Measurements from ENCODE around the gene CNOT8. TPM values are rescaled to one million over a fixed set of nuclear protein-coding genes. Genes with fewer than 3 reads are reported as not detected.
"Not testable (repeated sequence)": the region's sequence is repeated elsewhere in the genome, so short reads cannot be mapped to it uniquely, and the experiment has no call there.

Gene CNOT8
- total and polyA plus RNA-seq, 2 experiments from 2014 or later, result 69.2 to 73.6 TPM

DNA sequence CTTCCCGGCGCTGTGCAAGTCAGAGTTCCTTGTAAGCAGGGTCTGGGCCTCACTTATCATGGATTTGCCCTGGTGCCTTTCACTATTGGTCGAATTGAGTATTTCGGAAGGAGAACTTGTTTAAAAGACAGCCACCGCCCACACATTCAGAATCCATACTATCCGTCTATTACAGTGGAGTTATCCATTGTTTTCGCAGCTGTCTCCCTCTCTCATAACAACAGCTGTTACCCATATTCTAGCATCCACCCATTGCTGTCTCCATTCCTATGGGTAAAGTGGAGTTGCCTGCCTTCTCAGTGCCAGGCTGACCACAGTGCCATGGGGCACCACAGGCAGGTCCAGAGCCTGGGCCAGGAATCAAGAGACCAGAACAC lies 28.2 kb upstream of the CNOT8 start:
- Histone ChIP-seq H3K79me2 (ENCODE audit: insufficient read depth) (no peaks in the 10 kb centered on the region), H3F3A (ENCODE audit: insufficient read depth) (no peaks in the 10 kb centered on the region), H3K9me3 (ENCODE audit: low read depth) (no peaks in the 10 kb centered on the region), H3K27ac (no peak overlapping the region), H3K27me3 (replicated peaks; ENCODE audit: insufficient read depth) (no peaks in the 10 kb centered on the region), H3K4me2 (ENCODE audit: unreplicated experiment) (no peak overlapping the region), H3K4me3 (no peak overlapping the region), H4K20me1 (ENCODE audit: insufficient read depth) (no peaks in the 10 kb centered on the region), H2AFZ (no peak overlapping the region), H3K36me3 (ENCODE audit: low read depth) (peaks cover 9% of the 10 kb centered on the region; the same call in 1 of the 2 replicates), H3K4me1 (ENCODE audit: insufficient read depth) (peaks cover 12% of the 10 kb centered on the region), H3K9me2 (ENCODE audit: insufficient read depth) (no peaks in the 10 kb centered on the region), H3K9ac (no peak overlapping the region)
- no peak for DNase-seq
- in situ Hi-C loops (cut with MboI), result no loop called here
- TF ChIP-seq EZH2 (IDR thresholded peaks at IDR 0.05; ENCODE audit: insufficient read depth, poor library complexity, severe bottlenecking) (no peak), EZH2phosphoT487 (IDR thresholded peaks at IDR 0.05; ENCODE audit: insufficient read depth, low read depth) (no peak)
- WGBS, 2 experiments (ENCODE audit: low coverage in 1 of 2, low lambda C conversion rate in 2 of 2, missing lambda C conversion rate in 2 of 2), result 94 to 95% methylated on average over 7 of the region's 7 CpGs

DNA sequence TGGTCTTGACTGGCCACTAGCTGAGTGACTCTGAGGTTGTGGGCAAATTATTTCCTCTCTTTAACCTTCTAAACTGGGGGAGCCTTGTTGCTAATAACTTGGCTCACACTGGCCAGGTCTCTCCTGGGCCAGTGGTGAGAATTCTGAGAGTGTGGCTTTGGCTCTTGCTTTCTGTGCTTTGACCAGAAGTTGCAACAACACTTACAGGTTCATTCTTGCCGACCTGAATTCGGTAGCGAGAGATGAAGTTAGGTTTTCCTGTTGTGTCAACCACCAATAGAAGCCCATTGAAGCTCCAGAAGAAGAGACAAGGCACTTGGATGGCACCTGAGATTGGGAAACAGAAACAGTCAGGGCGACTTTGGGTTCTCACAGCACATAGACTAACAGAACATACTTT lies 27.8 kb upstream of the CNOT8 start:
- Histone ChIP-seq H2AFZ (no peak overlapping the region), H3K9me3 (ENCODE audit: low read depth) (no peaks in the 10 kb centered on the region), H4K20me1 (ENCODE audit: insufficient read depth) (no peaks in the 10 kb centered on the region), H3K9ac (no peak overlapping the region), H3K4me3 (no peak overlapping the region), H3F3A (ENCODE audit: insufficient read depth) (no peaks in the 10 kb centered on the region), H3K79me2 (ENCODE audit: insufficient read depth) (no peaks in the 10 kb centered on the region), H3K9me2 (ENCODE audit: insufficient read depth) (no peaks in the 10 kb centered on the region), H3K36me3 (ENCODE audit: low read depth) (peaks cover 9% of the 10 kb centered on the region; the same call in 1 of the 2 replicates), H3K27ac (no peak overlapping the region), H3K4me2 (ENCODE audit: unreplicated experiment) (no peak overlapping the region), H3K4me1 (ENCODE audit: insufficient read depth) (peaks cover 15% of the 10 kb centered on the region), H3K27me3 (replicated peaks; ENCODE audit: insufficient read depth) (no peaks in the 10 kb centered on the region)
- 98% methylated on average over 4 of the region's 4 CpGs for WGBS, 2 experiments (ENCODE audit: low coverage in 1 of 2, low lambda C conversion rate in 2 of 2, missing lambda C conversion rate in 2 of 2)
- TF ChIP-seq EZH2phosphoT487 (IDR thresholded peaks at IDR 0.05; ENCODE audit: insufficient read depth, low read depth), result no peak
- TF ChIP-seq EZH2 (IDR thresholded peaks at IDR 0.05; ENCODE audit: insufficient read depth, poor library complexity, severe bottlenecking), result no peak
- DNase-seq, result no peak
- in situ Hi-C loops (cut with MboI), result no loop called here

DNA sequence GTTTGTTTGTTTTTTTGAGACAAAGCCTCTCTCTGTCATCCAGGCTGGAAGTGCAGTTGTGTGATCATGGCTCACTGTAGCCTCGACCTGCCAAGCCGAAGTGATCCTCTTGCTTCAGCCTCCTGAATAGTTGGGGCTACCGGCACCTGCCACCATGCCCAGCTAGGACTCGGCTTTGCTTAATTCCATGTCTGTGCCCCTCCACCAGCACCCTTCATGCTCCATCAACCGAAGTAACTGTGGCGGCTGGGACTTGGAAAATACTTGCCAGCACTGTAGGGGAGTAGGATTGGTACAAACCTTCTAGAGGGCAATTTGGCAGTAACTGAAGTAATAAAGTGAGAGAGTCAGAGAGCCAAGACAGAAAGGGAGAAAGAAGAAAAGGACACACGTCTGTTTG lies 27.0 kb upstream of the CNOT8 start:
- Histone ChIP-seq H2AFZ (no peak overlapping the region), H3K36me3 (ENCODE audit: low read depth) (peaks cover 9% of the 10 kb centered on the region; the same call in 1 of the 2 replicates), H3K79me2 (ENCODE audit: insufficient read depth) (no peaks in the 10 kb centered on the region), H3K4me1 (ENCODE audit: insufficient read depth) (peaks cover 21% of the 10 kb centered on the region), H4K20me1 (ENCODE audit: insufficient read depth) (no peaks in the 10 kb centered on the region), H3K4me2 (ENCODE audit: unreplicated experiment) (no peak overlapping the region), H3K9me2 (ENCODE audit: insufficient read depth) (no peaks in the 10 kb centered on the region), H3K27ac (no peak overlapping the region), H3F3A (ENCODE audit: insufficient read depth) (peaks cover 6% of the 10 kb centered on the region; the same call in 1 of the 2 replicates), H3K27me3 (replicated peaks; ENCODE audit: insufficient read depth) (no peaks in the 10 kb centered on the region), H3K9ac (no peak overlapping the region), H3K4me3 (no peak overlapping the region), H3K9me3 (ENCODE audit: low read depth) (no peaks in the 10 kb centered on the region)
- TF ChIP-seq EZH2 (IDR thresholded peaks at IDR 0.05; ENCODE audit: insufficient read depth, poor library complexity, severe bottlenecking) (no peak), EZH2phosphoT487 (IDR thresholded peaks at IDR 0.05; ENCODE audit: insufficient read depth, low read depth) (no peak)
- in situ Hi-C loops (cut with MboI), result no loop called here
- WGBS, 2 experiments (ENCODE audit: low coverage in 1 of 2, low lambda C conversion rate in 2 of 2, missing lambda C conversion rate in 2 of 2), result 94 to 96% methylated on average over 7 of the region's 7 CpGs
- DNase-seq, result no peak

DNA sequence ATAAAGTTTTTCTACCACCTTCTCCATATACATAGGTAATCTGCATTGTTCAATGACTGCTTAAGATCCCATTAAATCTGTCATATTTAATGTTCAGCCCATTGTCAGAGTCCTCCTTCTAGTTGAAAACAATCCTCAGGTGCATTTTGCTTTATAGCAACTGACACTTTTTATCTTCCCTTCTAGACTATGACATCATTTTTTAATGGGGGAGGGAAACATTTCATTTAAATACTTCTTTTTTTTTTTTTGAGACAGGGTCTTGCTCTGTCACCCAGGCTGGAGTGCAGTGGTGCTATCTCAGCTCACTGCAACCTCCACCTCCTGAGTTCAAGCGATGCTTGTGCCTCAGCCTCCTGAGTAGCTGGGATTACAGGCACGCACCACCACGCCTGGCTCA lies 25.6 kb upstream of the CNOT8 start:
- H3F3A ChIP-seq (ENCODE audit: insufficient read depth); H3K79me2 ChIP-seq (ENCODE audit: insufficient read depth); H2AFZ ChIP-seq; H3K36me3 ChIP-seq (ENCODE audit: low read depth); H3K27ac ChIP-seq; H3K27me3 ChIP-seq (replicated peaks; ENCODE audit: insufficient read depth); in situ Hi-C loops (cut with MboI); H3K9me3 ChIP-seq (ENCODE audit: low read depth); H3K4me3 ChIP-seq; H4K20me1 ChIP-seq (ENCODE audit: insufficient read depth); H3K9me2 ChIP-seq (ENCODE audit: insufficient read depth); H3K4me2 ChIP-seq (ENCODE audit: unreplicated experiment); H3K9ac ChIP-seq; DNase-seq: not testable (repeated sequence)
- 96 to 100% methylated on average over 3 of the region's 3 CpGs for WGBS, 2 experiments (ENCODE audit: low coverage in 1 of 2, low lambda C conversion rate in 2 of 2, missing lambda C conversion rate in 2 of 2)
- H3K4me1 ChIP-seq (ENCODE audit: insufficient read depth), result peaks cover 21% of the 10 kb centered on the region

DNA sequence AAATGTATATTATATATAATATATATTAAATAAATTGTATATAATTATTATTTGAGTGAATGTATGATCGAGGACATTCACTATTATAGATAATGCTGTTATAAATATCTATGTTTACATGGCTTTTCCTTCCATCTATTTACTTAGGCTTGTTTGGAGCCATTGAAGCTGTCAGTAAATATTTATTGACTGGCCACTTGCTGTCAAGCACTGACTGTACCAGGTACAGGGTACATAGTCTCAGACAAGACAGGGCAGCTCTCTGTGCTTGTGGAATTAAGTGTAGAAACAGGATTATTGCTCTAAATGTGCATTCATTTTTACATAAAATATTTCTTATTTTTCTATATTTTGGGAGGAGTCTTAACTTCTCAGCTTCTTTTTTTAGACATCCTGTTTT lies 24.4 kb upstream of the CNOT8 start:
- no peaks in the 10 kb centered on the region for H4K20me1 ChIP-seq (ENCODE audit: insufficient read depth)
- H2AFZ ChIP-seq, result no peak overlapping the region
- no peak overlapping the region for H3K4me3 ChIP-seq
- H3K36me3 ChIP-seq (ENCODE audit: low read depth), result peaks cover 9% of the 10 kb centered on the region; the same call in 1 of the 2 replicates
- no peaks in the 10 kb centered on the region for H3K9me2 ChIP-seq (ENCODE audit: insufficient read depth)
- H3K4me1 ChIP-seq (ENCODE audit: insufficient read depth), result peaks cover 21% of the 10 kb centered on the region
- H3K4me2 ChIP-seq (ENCODE audit: unreplicated experiment), result no peak overlapping the region
- no peak overlapping the region for H3K9ac ChIP-seq
- in situ Hi-C loops (cut with MboI), result no loop called here
- no peaks in the 10 kb centered on the region for H3K27me3 ChIP-seq (replicated peaks; ENCODE audit: insufficient read depth)
- TF ChIP-seq EZH2phosphoT487 (IDR thresholded peaks at IDR 0.05; ENCODE audit: insufficient read depth, low read depth), result no peak
- no peak for TF ChIP-seq EZH2 (IDR thresholded peaks at IDR 0.05; ENCODE audit: insufficient read depth, poor library complexity, severe bottlenecking)
- H3K9me3 ChIP-seq (ENCODE audit: low read depth), result no peaks in the 10 kb centered on the region
- no peak overlapping the region for H3K27ac ChIP-seq
- no peak for DNase-seq
- H3K79me2 ChIP-seq (ENCODE audit: insufficient read depth), result no peaks in the 10 kb centered on the region
- peaks cover 6% of the 10 kb centered on the region; the same call in 1 of the 2 replicates for H3F3A ChIP-seq (ENCODE audit: insufficient read depth)
- 96 to 100% methylated on average over 1 of the region's 1 CpG for WGBS, 2 experiments (ENCODE audit: low coverage in 1 of 2, low lambda C conversion rate in 2 of 2, missing lambda C conversion rate in 2 of 2)

DNA sequence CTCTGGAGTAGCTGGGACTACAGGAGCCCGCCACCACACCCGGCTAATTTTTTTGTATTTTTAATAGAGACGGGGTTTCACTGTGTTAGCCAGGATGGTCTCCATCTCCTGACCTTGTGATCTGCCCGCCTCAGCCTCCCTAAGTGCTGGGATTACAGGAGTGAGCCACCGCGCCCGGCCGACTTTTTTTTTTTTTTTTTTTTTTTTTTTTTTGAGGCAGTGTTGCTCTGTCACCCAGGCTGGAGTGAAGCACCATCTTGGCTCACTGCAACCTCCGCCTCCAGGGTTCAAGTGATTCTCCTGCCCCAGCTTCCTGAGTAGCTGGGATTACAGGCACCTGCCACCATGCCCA lies 22.8 kb upstream of the CNOT8 start:
- in situ Hi-C loops (cut with MboI); H3K9me2 ChIP-seq (ENCODE audit: insufficient read depth); H3K79me2 ChIP-seq (ENCODE audit: insufficient read depth); H3K27me3 ChIP-seq (replicated peaks; ENCODE audit: insufficient read depth); H3K36me3 ChIP-seq (ENCODE audit: low read depth); H3K9me3 ChIP-seq (ENCODE audit: low read depth); DNase-seq; H2AFZ ChIP-seq; H3F3A ChIP-seq (ENCODE audit: insufficient read depth); H4K20me1 ChIP-seq (ENCODE audit: insufficient read depth): not testable (repeated sequence)
- H3K4me2 ChIP-seq (ENCODE audit: unreplicated experiment), result peak overlapping the region; percentile 24
- 0 out of 2 replicates have a peak overlapping the region, but pooled peaks have one; percentile 1 for H3K4me3 ChIP-seq
- WGBS, 2 experiments (ENCODE audit: low coverage in 1 of 2, low lambda C conversion rate in 2 of 2, missing lambda C conversion rate in 2 of 2), result 34 to 39% methylated on average over 4 to 9 of the region's 9 CpGs
- H3K4me1 ChIP-seq (ENCODE audit: insufficient read depth), result peaks cover 15% of the 10 kb centered on the region; the same call in 1 of the 2 replicates
- peak overlapping the region; percentile 45 for H3K9ac ChIP-seq
- H3K27ac ChIP-seq, result peak overlapping the region; percentile 70

All from GM23248 (cell line).